SK-N-SH (cell line): ENCODE measurements around the gene GALNT4. TPM values are rescaled to one million over a fixed set of nuclear protein-coding genes. Genes with fewer than 3 reads are reported as not detected.

Experiments
- CTCF ChIA-PET: fragments of 300-600, 350-600 bp; formaldehyde crosslinking; extraction: SDS; loops from one replicate; lab custom pipeline; 2021; lab: Yijun Ruan, JAX
- POLR2A ChIA-PET: fragments of 350-600 bp; sonication (Branson Sonifier 250); formaldehyde crosslinking; extraction: SDS; loops from one replicate; lab custom pipeline; 2020; ENCODE audit warnings: antibody characterized with exemption, inconsistent platforms; lab: Yijun Ruan, JAX
- DNase-seq: peaks from one replicate; pipeline ENCODE4 v3.0.0; 2012
- H2AFZ ChIP-seq: fragments of 200-600 bp; sonication (generic); 2 replicates; pipeline ENCODE4 v1.8.1; 2016; ENCODE audit warnings: antibody characterized with exemption, mild to moderate bottlenecking, low read depth
- H3F3A ChIP-seq: fragments of 200-600 bp; sonication (generic); replicated peaks from 2 replicates; pipeline ENCODE3; 2016; ENCODE audit warnings: antibody characterized with exemption, mild to moderate bottlenecking; ENCODE audit not compliant: insufficient read depth
- H3K27ac ChIP-seq, 2 experiments: fragments of 200-500 bp in 1 of 2; fragments of 200-600 bp in 1 of 2; sonication (Bioruptor generic) in 1 of 2; sonication (generic), shearing (Covaris generic) in 1 of 2; 2 replicates each; pipeline versions ENCODE4 v1.5.1 to v1.6.1; 2014 to 2016; ENCODE audit warnings: low read depth in 2 of 2, inconsistent platforms in 1 of 2, low read length in 1 of 2, mild to moderate bottlenecking in 1 of 2, mixed read lengths in 1 of 2
- H3K27me3 ChIP-seq: fragments of 200-600 bp; sonication (generic), shearing (Covaris generic); 2 replicates; pipeline ENCODE4 v1.6.1; 2016; ENCODE audit warnings: mixed run types; ENCODE audit not compliant: insufficient read depth
- H3K36me3 ChIP-seq, 2 experiments: fragments of 200-500 bp in 1 of 2; fragments of 200-600 bp in 1 of 2; sonication (Bioruptor generic) in 1 of 2; sonication (generic) in 1 of 2; replicated peaks in 1 of 2; 2 replicates each; pipeline versions ENCODE3 to v1.5.1; 2014 to 2016; ENCODE audit warnings: low read length in 1 of 2, mild to moderate bottlenecking in 1 of 2; ENCODE audit not compliant: insufficient read depth in 2 of 2, control insufficient read depth in 1 of 2
- H3K4me1 ChIP-seq, 2 experiments: fragments of 200-500 bp in 1 of 2; fragments of 200-600 bp in 1 of 2; sonication (Bioruptor generic) in 1 of 2; sonication (generic), shearing (Covaris generic) in 1 of 2; 2 replicates each; pipeline versions ENCODE4 v1.5.1 to v1.6.1; 2014 to 2016; ENCODE audit warnings: low read depth in 1 of 2, low read length in 1 of 2, mixed run types in 1 of 2; ENCODE audit not compliant: insufficient read depth in 2 of 2, control insufficient read depth in 1 of 2
- H3K4me2 ChIP-seq: fragments of 200-600 bp; sonication (generic), shearing (Covaris generic); 2 replicates; pipeline ENCODE4 v1.6.1; 2017; ENCODE audit warnings: mixed run types
- H3K4me3 ChIP-seq, 2 experiments: fragments of 200-500 bp in 1 of 2; fragments of 200-600 bp in 1 of 2; sonication (Bioruptor generic) in 1 of 2; sonication (generic), shearing (Covaris generic) in 1 of 2; 2 replicates each; pipeline versions ENCODE4 v1.5.1 to v1.8.1; 2014 to 2016; ENCODE audit warnings: low read depth in 2 of 2, inconsistent platforms in 1 of 2, low read length in 1 of 2, mild to moderate bottlenecking in 1 of 2, mixed read lengths in 1 of 2, moderate library complexity in 1 of 2
- H3K79me2 ChIP-seq: fragments of 200-600 bp; sonication (generic); 2 replicates; pipeline ENCODE4 v1.8.1; 2017; ENCODE audit warnings: mild to moderate bottlenecking; ENCODE audit not compliant: insufficient read depth
- H3K9ac ChIP-seq: fragments of 200-600 bp; sonication (generic); 2 replicates; pipeline ENCODE4 v1.6.1; 2017; ENCODE audit warnings: mixed run types
- H3K9me2 ChIP-seq: fragments of 200-600 bp; sonication (generic); 2 replicates; pipeline ENCODE4 v1.6.1; 2017; ENCODE audit warnings: mixed run types
- H3K9me3 ChIP-seq: fragments of 200-600 bp; sonication (generic); 2 replicates; pipeline ENCODE4 v1.6.1; 2017; ENCODE audit warnings: mixed run types, mild to moderate bottlenecking, moderate library complexity
- H4K20me1 ChIP-seq: fragments of 200-600 bp; sonication (generic); 2 replicates; pipeline ENCODE4 v1.6.1; 2017; ENCODE audit warnings: mild to moderate bottlenecking, mixed run types; ENCODE audit not compliant: insufficient read depth
- EP300 ChIP-seq, 2 experiments: IDR thresholded peaks; 2 replicates each; pipeline versions ENCODE4 v1.4.0 to v1.6.1; 2012; ENCODE audit warnings: borderline replicate concordance in 1 of 2, low read depth in 1 of 2, low read length in 1 of 2
- EZH2phosphoT487 ChIP-seq: fragments of 200-600 bp; sonication (generic); IDR thresholded peaks from 2 replicates; pipeline ENCODE4 v1.6.1; 2017; ENCODE audit warnings: low read depth, mixed run types, mild to moderate bottlenecking, antibody characterized with exemption, moderate library complexity, borderline replicate concordance
- FOSL2 ChIP-seq: IDR thresholded peaks from 2 replicates; pipeline ENCODE4 v1.4.0; 2012; ENCODE audit warnings: low read depth, mild to moderate bottlenecking, moderate library complexity, borderline replicate concordance
- FOXM1 ChIP-seq: IDR thresholded peaks from 2 replicates; pipeline ENCODE4 v1.4.0; 2012; ENCODE audit warnings: low read depth, mild to moderate bottlenecking
- MXI1 ChIP-seq: IDR thresholded peaks from 2 replicates; pipeline ENCODE4 v1.6.1; 2012; ENCODE audit warnings: mild to moderate bottlenecking, low read depth, low read length, improper control_type of control experiment
- NFIC ChIP-seq: IDR thresholded peaks from 2 replicates; pipeline ENCODE4 v1.4.0; 2012; ENCODE audit warnings: borderline replicate concordance
- NRF1 ChIP-seq: IDR thresholded peaks from 2 replicates; pipeline ENCODE4 v1.6.1; 2012; ENCODE audit warnings: low read depth, mild to moderate bottlenecking, low read length
- PBX3 ChIP-seq: IDR thresholded peaks from 2 replicates; pipeline ENCODE4; 2012
- REST ChIP-seq: IDR thresholded peaks from 2 replicates; pipeline ENCODE4 v1.6.1; 2012; ENCODE audit warnings: mild to moderate bottlenecking, low read depth, low read length, moderate library complexity
- TAF1 ChIP-seq: IDR thresholded peaks from 2 replicates; pipeline ENCODE4 v1.6.1; 2012; ENCODE audit warnings: low read depth, mild to moderate bottlenecking, low read length, moderate library complexity, borderline replicate concordance
- TCF12 ChIP-seq: IDR thresholded peaks from 2 replicates; pipeline ENCODE4 v1.4.0; 2012
- TEAD4 ChIP-seq: IDR thresholded peaks from 2 replicates; pipeline ENCODE4 v1.4.0; 2012; ENCODE audit warnings: mild to moderate bottlenecking, borderline replicate concordance; ENCODE audit not compliant: insufficient read depth
- USF2 ChIP-seq: fragments of 150-350 bp; IDR thresholded peaks from 2 replicates; pipeline ENCODE4 v1.6.1; 2017; ENCODE audit warnings: antibody characterized with exemption, low read length, low read depth, borderline replicate concordance
- YY1 ChIP-seq: IDR thresholded peaks from 2 replicates; pipeline ENCODE4 v1.4.0; 2012; ENCODE audit warnings: low read depth, mild to moderate bottlenecking
- WGBS: methylation state at CpG from one replicate; pipeline ENCODE4 v1.1.6; 2017; ENCODE audit warnings: low lambda C conversion rate; 5-methylcytosine and 5-hydroxymethylcytosine counted together
- polyA plus RNA-seq, 3 experiments: library from polyadenylated mRNA; depleted of rRNA; stranded (reverse); fragments of >200 nt; gene quantifications; 2 replicates each; pipeline ENCODE4 v1.2.3, GENCODE V29; 2012

GALNT4 gene
- polyA plus RNA-seq, 1 of the 3 experiments (the other 2 are of a cell fraction), result 1.1 TPM

GRCh38 chr12:89513544-89513943, 11.1 kb downstream of the GALNT4 start:
- no peak for DNase-seq

More at GRCh38 chr12:89513544-89513943, 11.1 kb downstream of the GALNT4 start:
- Histone ChIP-seq H3K4me2 (no peak overlapping the region), H3K27me3 (no peaks in the 10 kb centered on the region), H3K27ac (no peak overlapping the region), H3F3A (no peaks in the 10 kb centered on the region), H2AFZ (no peak overlapping the region), H3K9me2 (no peaks in the 10 kb centered on the region), H3K36me3 (no peaks in the 10 kb centered on the region), H3K9ac (no peak overlapping the region), H4K20me1 (no peaks in the 10 kb centered on the region), H3K9me3 (no peaks in the 10 kb centered on the region), H3K79me2 (no peaks in the 10 kb centered on the region), H3K4me1 (no peaks in the 10 kb centered on the region), H3K4me3 (no peak overlapping the region)
- TF ChIP-seq YY1 (no peak), TAF1 (no peak), TEAD4 (no peak), PBX3 (no peak), NFIC (no peak), NRF1 (no peak), TCF12 (no peak), EZH2phosphoT487 (no peak), EP300 (IDR thresholded peaks at IDR 0.05; ENCODE audit: borderline replicate concordance in 1 of 2, low read depth in 1 of 2, low read length in 1 of 2) (no peak), REST (no peak), FOXM1 (no peak), USF2 (no peak), FOSL2 (no peak), MXI1 (no peak)
- 87% methylated on average over 3 of the region's 4 CpGs for WGBS
- POLR2A ChIA-PET, result no interaction called here
- CTCF ChIA-PET, result interaction anchor here (1.0 to 2.3 kb wide), 4 partner anchors 10 to 1340 kb away, joined by 3 to 15 read pairs (median 3); no protein-coding TSS in a partner anchor
